Transverse colon (tissue), 4 donors: ENCODE results near the gene P2RX5.

ENCODE experiments used
- EP300 ChIP-seq: sonication (generic); formaldehyde crosslinking; IDR thresholded peaks from one replicate; pipeline ENCODE4 v1.6.1; 2017; ENCODE audit warnings: antibody characterized with exemption, low read depth
- POLR2A ChIP-seq: fragments of 450-650 bp; IDR thresholded peaks from one replicate; pipeline ENCODE4 v1.6.1; 2016; ENCODE audit warnings: antibody characterized with exemption, mild to moderate bottlenecking, moderate library complexity
- POLR2AphosphoS5 ChIP-seq, 3 donors: sonication (generic); formaldehyde crosslinking; IDR thresholded peaks; one replicate each; pipeline ENCODE4 v1.6.1; 2016; ENCODE audit warnings: antibody characterized with exemption in 3 of 3
- TF ChIP-seq, protein P1 (sequence below), 5 experiments: fragments of 200-600 bp in 3 of 5; fragments of 450-650 bp in 2 of 5; sonication (generic) in 3 of 5; IDR thresholded peaks; 1 replicate in 2 of 5; 2 replicates in 3 of 5; pipeline ENCODE4 v1.5.1; 2016 to 2017; ENCODE audit warnings: antibody characterized with exemption in 5 of 5, inconsistent platforms in 3 of 5, mild to moderate bottlenecking in 2 of 5, moderate library complexity in 1 of 5

DNA sequence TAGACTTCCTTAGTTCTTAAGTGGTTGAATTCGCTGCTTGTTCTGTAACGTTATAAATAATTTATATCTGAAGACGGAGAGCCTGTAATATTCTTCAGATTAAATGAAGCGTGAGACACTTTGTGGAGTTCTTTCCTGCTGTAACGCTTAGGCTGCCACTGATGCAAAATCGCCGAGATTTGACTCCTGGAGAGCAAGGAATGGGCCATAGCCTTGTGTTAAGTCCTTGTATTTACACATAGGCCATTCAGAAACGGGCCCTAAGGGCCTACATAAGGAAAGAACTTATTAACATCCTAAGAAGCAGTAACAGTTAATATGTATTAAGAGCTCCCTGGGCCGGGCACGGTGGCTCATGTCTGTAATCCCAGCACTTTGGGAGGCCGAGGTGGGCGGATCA lies 26.4 kb downstream of the P2RX5 start:
- TF ChIP-seq, protein P1, sequence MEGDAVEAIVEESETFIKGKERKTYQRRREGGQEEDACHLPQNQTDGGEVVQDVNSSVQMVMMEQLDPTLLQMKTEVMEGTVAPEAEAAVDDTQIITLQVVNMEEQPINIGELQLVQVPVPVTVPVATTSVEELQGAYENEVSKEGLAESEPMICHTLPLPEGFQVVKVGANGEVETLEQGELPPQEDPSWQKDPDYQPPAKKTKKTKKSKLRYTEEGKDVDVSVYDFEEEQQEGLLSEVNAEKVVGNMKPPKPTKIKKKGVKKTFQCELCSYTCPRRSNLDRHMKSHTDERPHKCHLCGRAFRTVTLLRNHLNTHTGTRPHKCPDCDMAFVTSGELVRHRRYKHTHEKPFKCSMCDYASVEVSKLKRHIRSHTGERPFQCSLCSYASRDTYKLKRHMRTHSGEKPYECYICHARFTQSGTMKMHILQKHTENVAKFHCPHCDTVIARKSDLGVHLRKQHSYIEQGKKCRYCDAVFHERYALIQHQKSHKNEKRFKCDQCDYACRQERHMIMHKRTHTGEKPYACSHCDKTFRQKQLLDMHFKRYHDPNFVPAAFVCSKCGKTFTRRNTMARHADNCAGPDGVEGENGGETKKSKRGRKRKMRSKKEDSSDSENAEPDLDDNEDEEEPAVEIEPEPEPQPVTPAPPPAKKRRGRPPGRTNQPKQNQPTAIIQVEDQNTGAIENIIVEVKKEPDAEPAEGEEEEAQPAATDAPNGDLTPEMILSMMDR (IDR thresholded peaks at IDR 0.05) = no peak
- TF ChIP-seq EP300 (no peak), POLR2A (no peak), POLR2AphosphoS5 (IDR thresholded peaks at IDR 0.05) (no peak)
